Psoas muscle (tissue), 8 donors: ENCODE measurements around the gene CLMN. TPM values are rescaled to one million over a fixed set of nuclear protein-coding genes. Genes with fewer than 3 reads are reported as not detected.

Experiments
- ATAC-seq, 4 donors: fragments of 200-7000 bp; cut with Tn5 transposase; one replicate each; pipeline ENCODE4 v1.9.1; 2020; ENCODE audit warnings: moderate library complexity in 3 of 4, mild to moderate bottlenecking in 2 of 4
- DNase-seq, 2 donors: peaks; one replicate each; pipeline ENCODE4 v3.0.0-alpha.2; 2020
- H3K27ac ChIP-seq: fragments of 200-600 bp; one replicate; pipeline ENCODE4 v1.8.0; 2022
- H3K27me3 ChIP-seq, 3 donors: fragments of 200-600 bp in 1 of 3; one replicate each; pipeline versions ENCODE4 v1.6.1 to v1.8.0; 2013 to 2022; ENCODE audit warnings: low read length in 2 of 3, mild to moderate bottlenecking in 2 of 3, moderate library complexity in 1 of 3; ENCODE audit not compliant: insufficient read depth in 3 of 3
- H3K36me3 ChIP-seq, 2 donors: fragments of 200-600 bp in 1 of 2; one replicate each; pipeline versions ENCODE4 v1.6.1 to v1.8.0; 2013 to 2022; ENCODE audit warnings: low read depth in 1 of 2, mild to moderate bottlenecking in 1 of 2, moderate library complexity in 1 of 2; ENCODE audit not compliant: insufficient read depth in 1 of 2
- H3K4me1 ChIP-seq: fragments of 200-600 bp; one replicate; pipeline ENCODE4 v1.8.0; 2022
- H3K4me3 ChIP-seq: fragments of 200-600 bp; one replicate; pipeline ENCODE4 v1.8.0; 2022; ENCODE audit warnings: mild to moderate bottlenecking
- H3K9me3 ChIP-seq: fragments of 200-600 bp; one replicate; pipeline ENCODE4 v1.8.0; 2022
- WGBS, 3 donors: extraction: QIAGEN DNeasy Blood & Tissue Kit; methylation state at CpG; one replicate each; pipeline versions ENCODE4 v1.1.6 to v1.1.7; 2013; 5-methylcytosine and 5-hydroxymethylcytosine counted together
- intact Hi-C, 2 donors: fragments of 100-400 bp; cut with DNase I; formaldehyde crosslinking; loops; one replicate each; pipeline versions ENCODE4 v1.11.0 to v1.14.2; 2022
- polyA plus RNA-seq, 3 donors: library from polyadenylated mRNA; stranded (reverse); fragments of 200-250 nt; gene quantifications; one replicate each; pipeline ENCODE4 v1.2.3, GENCODE V29; 2013
- total RNA-seq, 4 donors: library from RNA; stranded (reverse); fragmentation: NEBNext Ultra II Directional in 2 of 4; extraction: Animal tissue kit (Norgen Biotek cat#: 25700) in 2 of 4; gene quantifications; one replicate each; pipeline versions ENCODE4 v1.2.1 to v1.2.4, GENCODE V29; 2021 to 2023
- TF ChIP-seq, protein P1 (sequence below): fragments of 200-600 bp; IDR thresholded peaks from one replicate; pipeline ENCODE4 v1.8.0; 2022; ENCODE audit warnings: antibody characterized with exemption
- donor health status: healthy with polysubstance abuse.
- donor health status: DM: no; HTN: no; CAD: no; lungs with moderate emphysema.
- donor health status: Bipolar disorder and iron deficiency.
- donor health status: healthy.
- donor health status: DM: yes; HTN: yes; CAD: no.
- donor health status: DM: no; HTN: no; CAD: no.
- donor health status: DM: no; HTN: no; CAD: no.
- donor health status: DM: yes; HTN: yes; CAD: no.

The CLMN gene
- total and polyA plus RNA-seq, 7 donors, result 1.7 to 9.6 (median 3.9) TPM

- DNase-seq, result no peak
- H3K27me3 ChIP-seq, result no peaks in the 10 kb centered on the region
- TF ChIP-seq, protein P1, sequence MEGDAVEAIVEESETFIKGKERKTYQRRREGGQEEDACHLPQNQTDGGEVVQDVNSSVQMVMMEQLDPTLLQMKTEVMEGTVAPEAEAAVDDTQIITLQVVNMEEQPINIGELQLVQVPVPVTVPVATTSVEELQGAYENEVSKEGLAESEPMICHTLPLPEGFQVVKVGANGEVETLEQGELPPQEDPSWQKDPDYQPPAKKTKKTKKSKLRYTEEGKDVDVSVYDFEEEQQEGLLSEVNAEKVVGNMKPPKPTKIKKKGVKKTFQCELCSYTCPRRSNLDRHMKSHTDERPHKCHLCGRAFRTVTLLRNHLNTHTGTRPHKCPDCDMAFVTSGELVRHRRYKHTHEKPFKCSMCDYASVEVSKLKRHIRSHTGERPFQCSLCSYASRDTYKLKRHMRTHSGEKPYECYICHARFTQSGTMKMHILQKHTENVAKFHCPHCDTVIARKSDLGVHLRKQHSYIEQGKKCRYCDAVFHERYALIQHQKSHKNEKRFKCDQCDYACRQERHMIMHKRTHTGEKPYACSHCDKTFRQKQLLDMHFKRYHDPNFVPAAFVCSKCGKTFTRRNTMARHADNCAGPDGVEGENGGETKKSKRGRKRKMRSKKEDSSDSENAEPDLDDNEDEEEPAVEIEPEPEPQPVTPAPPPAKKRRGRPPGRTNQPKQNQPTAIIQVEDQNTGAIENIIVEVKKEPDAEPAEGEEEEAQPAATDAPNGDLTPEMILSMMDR, result no peak
- intact Hi-C loops, result no loop called here
- no peak overlapping the region for H3K27ac ChIP-seq
- H3K36me3 ChIP-seq, result no peaks in the 10 kb centered on the region
- ATAC-seq, result no peak
- no peaks in the 10 kb centered on the region for H3K9me3 ChIP-seq
- H3K4me3 ChIP-seq, result no peak overlapping the region
- no peaks in the 10 kb centered on the region for H3K4me1 ChIP-seq
These were observed 146.2 kb downstream of the CLMN start for GRCh38 chr14:95173518-95173917.

DNA sequence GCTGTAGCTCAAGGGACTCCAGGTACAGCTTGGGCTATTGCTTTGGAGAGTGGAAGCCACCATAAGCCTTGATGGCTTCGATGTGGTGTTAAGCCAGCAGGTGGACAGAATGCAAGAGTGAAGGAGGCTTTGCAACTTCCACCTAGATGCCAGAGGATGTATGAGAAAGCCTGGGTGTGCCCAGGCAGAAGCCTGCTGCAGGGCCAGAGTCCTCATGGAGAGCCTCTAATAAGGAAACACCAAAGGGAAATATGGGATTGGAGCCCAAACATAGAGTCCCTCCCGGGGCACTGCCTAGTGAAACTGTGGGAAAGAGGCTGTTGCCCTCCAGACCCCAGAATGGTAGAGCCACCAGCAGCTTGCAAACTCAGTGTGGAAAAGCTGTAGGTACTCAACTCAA, 152.5 kb downstream of the CLMN start:
- ATAC-seq (no peak), DNase-seq (no peak)
- H3K36me3 ChIP-seq, result no peaks in the 10 kb centered on the region
- no peak overlapping the region for H3K27ac ChIP-seq
- no peaks in the 10 kb centered on the region for H3K4me1 ChIP-seq
- H3K4me3 ChIP-seq, result no peak overlapping the region
- 89 to 94% (median 92%) methylated on average over 2 of the region's 2 CpGs for WGBS, 3 donors
- H3K9me3 ChIP-seq, result no peaks in the 10 kb centered on the region
- TF ChIP-seq, protein P1, result no peak
- no peaks in the 10 kb centered on the region for H3K27me3 ChIP-seq
- intact Hi-C loops, result loop anchor here in 1 of 2 donors (10.0 kb wide), 1 partner anchor 268 kb away; no protein-coding TSS in a partner anchor

DNA sequence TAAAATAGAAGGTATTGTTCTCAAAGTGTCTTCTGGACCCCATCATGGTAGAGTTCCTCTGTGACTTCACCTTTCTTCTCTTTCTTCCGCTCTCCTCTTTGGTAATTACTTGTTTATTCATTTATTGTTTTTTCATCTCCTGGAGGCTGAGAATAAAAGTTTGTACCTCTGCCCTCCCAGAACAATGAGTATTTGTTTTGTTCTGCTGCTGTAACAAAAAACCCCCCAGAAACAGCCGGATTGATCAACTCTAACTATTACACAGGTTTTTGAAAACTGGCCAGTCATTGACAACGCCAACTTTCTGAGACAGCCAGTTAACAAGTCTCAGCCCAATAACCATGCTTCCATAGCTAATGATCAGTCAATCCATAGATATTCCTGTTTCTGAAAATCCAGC, 154.2 kb downstream of the CLMN start:
- H3K9me3 ChIP-seq, result no peaks in the 10 kb centered on the region
- 93 to 96% (median 94%) methylated on average over 3 of the region's 3 CpGs for WGBS, 3 donors
- H3K36me3 ChIP-seq, result no peaks in the 10 kb centered on the region
- H3K4me3 ChIP-seq, result no peak overlapping the region
- no peaks in the 10 kb centered on the region for H3K4me1 ChIP-seq
- no peak overlapping the region for H3K27ac ChIP-seq
- no peak for ATAC-seq
- TF ChIP-seq, protein P1, result no peak
- no peak for DNase-seq
- H3K27me3 ChIP-seq, result no peaks in the 10 kb centered on the region
- intact Hi-C loops, result loop anchor here in 1 of 2 donors (10.0 kb wide), 1 partner anchor 269 kb away; no protein-coding TSS in a partner anchor

- no peaks in the 10 kb centered on the region for H3K27me3 ChIP-seq
- 90 to 100% (median 95%) methylated on average over 1 of the region's 1 CpG for WGBS, 3 donors
- no peaks in the 10 kb centered on the region for H3K36me3 ChIP-seq
- intact Hi-C loops, result loop anchor here in 1 of 2 donors (10.0 kb wide), 1 partner anchor 270 kb away; no protein-coding TSS in a partner anchor
- no peaks in the 10 kb centered on the region for H3K4me1 ChIP-seq
- H3K27ac ChIP-seq, result no peak overlapping the region
- TF ChIP-seq, protein P1, result no peak
- DNase-seq (no peak), ATAC-seq (no peak)
- no peak overlapping the region for H3K4me3 ChIP-seq
- no peaks in the 10 kb centered on the region for H3K9me3 ChIP-seq
These were observed 155.2 kb downstream of the CLMN start for GRCh38 chr14:95164506-95164905.

DNA sequence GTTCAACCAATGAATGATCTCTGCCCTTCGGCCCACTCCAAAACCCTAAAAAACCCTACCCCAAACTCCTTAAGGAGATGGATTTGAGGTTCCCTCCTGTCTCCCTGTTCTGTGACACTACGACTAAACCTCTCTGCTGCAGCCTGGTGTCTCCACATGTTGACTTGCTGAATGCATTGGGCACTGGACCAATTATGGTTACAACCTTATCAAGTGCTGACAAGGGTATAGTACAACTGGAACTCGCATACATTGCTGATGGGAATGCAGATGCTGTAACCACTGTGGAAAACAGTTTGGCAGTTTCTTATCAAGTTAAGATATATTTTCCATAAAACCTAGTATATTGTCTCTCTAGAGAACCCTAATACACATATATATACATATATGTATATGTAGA, 156.0 kb downstream of the CLMN start:
- H3K4me1 ChIP-seq, result no peaks in the 10 kb centered on the region
- H3K27me3 ChIP-seq, result no peaks in the 10 kb centered on the region
- TF ChIP-seq, protein P1, result no peak
- WGBS, 3 donors, result 87 to 97% (median 91%) methylated on average over 3 of the region's 3 CpGs
- no peaks in the 10 kb centered on the region for H3K9me3 ChIP-seq
- no peak for DNase-seq
- no peak for ATAC-seq
- no peaks in the 10 kb centered on the region for H3K36me3 ChIP-seq
- H3K4me3 ChIP-seq, result no peak overlapping the region
- H3K27ac ChIP-seq, result no peak overlapping the region
- intact Hi-C loops, result loop anchor here in 1 of 2 donors (10.0 kb wide), 1 partner anchor 271 kb away; no protein-coding TSS in a partner anchor
